ENCODE results near the gene PTPRA.

DNA sequence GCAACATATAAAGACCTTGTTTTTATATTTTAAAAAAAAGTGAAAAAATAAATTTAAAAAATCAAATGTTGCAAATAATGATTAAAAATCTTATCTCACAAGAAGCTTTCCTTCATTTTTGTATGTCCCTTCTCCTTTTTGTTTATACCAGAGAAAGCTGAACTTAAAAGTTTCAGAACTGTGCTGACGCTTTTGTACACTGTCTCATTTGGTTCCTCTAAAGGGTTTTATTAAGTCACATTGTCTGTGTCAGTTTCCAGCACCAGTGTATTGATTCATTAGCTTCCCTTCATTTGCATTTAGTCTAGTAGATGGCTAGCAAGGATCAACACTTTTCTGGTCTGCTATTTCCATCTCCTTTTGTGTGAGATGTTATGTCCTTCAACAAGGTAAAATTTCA, 39.5 kb upstream of the PTPRA start:
- no peak for TF ChIP-seq HDAC6 (IDR thresholded peaks at IDR 0.05; ENCODE audit: low read depth, low read length)
- no peak for TF ChIP-seq RFX5 (IDR thresholded peaks at IDR 0.05; ENCODE audit: low read depth, low read length)
